Memory B cell (primary cell): Measurements from ENCODE around the gene ETNK1.
"Not testable (repeated sequence)": the region's sequence is repeated elsewhere in the genome, so short reads cannot be mapped to it uniquely, and the experiment has no call there.

Source experiments
- ATAC-seq: fragments of 150-1000 bp; cut with Tn5 transposase; 2 replicates; pipeline ENCODE4 v1.10.0; 2021; ENCODE audit warnings: low read depth, mild to moderate bottlenecking, moderate library complexity
- DNase-seq, 2 donors: peaks; one replicate each; pipeline ENCODE4 v3.0.0; 2022; ENCODE audit warnings: low spot score in 2 of 2
- H3K27ac Mint-ChIP-seq: one replicate; pipeline ENCODE4 v1.8.0; 2022; ENCODE audit warnings: mild to moderate bottlenecking, moderate library complexity, mixed read lengths
- H3K27me3 Mint-ChIP-seq: one replicate; pipeline ENCODE4 v1.8.0; 2022; ENCODE audit warnings: mixed read lengths
- H3K36me3 Mint-ChIP-seq: one replicate; pipeline ENCODE4 v1.8.0; 2022; ENCODE audit warnings: mild to moderate bottlenecking, mixed read lengths
- H3K4me1 Mint-ChIP-seq: one replicate; pipeline ENCODE4 v1.8.0; 2022; ENCODE audit warnings: mixed read lengths
- H3K4me3 Mint-ChIP-seq: one replicate; pipeline ENCODE4 v1.8.0; 2022; ENCODE audit warnings: mild to moderate bottlenecking, moderate library complexity, mixed read lengths
- H3K9me3 Mint-ChIP-seq: one replicate; pipeline ENCODE4 v1.8.0; 2022; ENCODE audit warnings: mixed read lengths

The ETNK1 gene

GRCh38 chr12:22624870-22625761, at the start of gene ETNK1:
Gene ETNK1 (plus strand): TSS chr12:22625171. CDS start chr12:22625431, 260 bp downstream.
- Mint-ChIP-seq H3K4me1 (peaks cover 23% of the 10 kb centered on the region), H3K9me3 (no peaks in the 10 kb centered on the region), H3K4me3 (peak within 1 kb of the TSS; percentile 92), H3K36me3 (peaks cover under 1% of the 10 kb centered on the region), H3K27ac (peak within 1 kb of the TSS; percentile 97), H3K27me3 (peaks cover 1% of the 10 kb centered on the region)
- peak; percentile 76 to 87 for DNase-seq
- peak; percentile 96 for ATAC-seq

GRCh38 chr12:22576065-22576464, 48.9 kb upstream of the ETNK1 start:
- H3K36me3 Mint-ChIP-seq: no peaks in the 10 kb centered on the region
- no peaks in the 10 kb centered on the region for H3K27me3 Mint-ChIP-seq
- DNase-seq (no peak), ATAC-seq (no peak)
- no peak overlapping the region for H3K27ac Mint-ChIP-seq
- H3K9me3 Mint-ChIP-seq: peaks cover 1% of the 10 kb centered on the region
- H3K4me1 Mint-ChIP-seq: no peaks in the 10 kb centered on the region
- H3K4me3 Mint-ChIP-seq: no peak overlapping the region

GRCh38 chr12:22576473-22576872, 48.5 kb upstream of the ETNK1 start:
- H3K27me3 Mint-ChIP-seq: no peaks in the 10 kb centered on the region
- H3K36me3 Mint-ChIP-seq: no peaks in the 10 kb centered on the region
- no peak overlapping the region for H3K27ac Mint-ChIP-seq

GRCh38 chr12:22577667-22578066, 47.3 kb upstream of the ETNK1 start:
- ATAC-seq (no peak), DNase-seq (no peak)
- Mint-ChIP-seq H3K27me3 (no peaks in the 10 kb centered on the region), H3K4me1 (no peaks in the 10 kb centered on the region), H3K27ac (no peak overlapping the region), H3K36me3 (no peaks in the 10 kb centered on the region), H3K9me3 (peaks cover 1% of the 10 kb centered on the region), H3K4me3 (no peak overlapping the region)

More at GRCh38 chr12:22576473-22576872, 48.5 kb upstream of the ETNK1 start:
- peaks cover 1% of the 10 kb centered on the region for H3K9me3 Mint-ChIP-seq
- DNase-seq: no peak
- H3K4me1 Mint-ChIP-seq: no peaks in the 10 kb centered on the region
- no peak overlapping the region for H3K4me3 Mint-ChIP-seq
- ATAC-seq: no peak

GRCh38 chr12:22578328-22578727, 46.6 kb upstream of the ETNK1 start:
- H3K36me3 Mint-ChIP-seq: no peaks in the 10 kb centered on the region
- no peak overlapping the region for H3K27ac Mint-ChIP-seq

GRCh38 chr12:22588817-22589216, 36.2 kb upstream of the ETNK1 start:
- H3K9me3 Mint-ChIP-seq: no peaks in the 10 kb centered on the region
- ATAC-seq (peak; percentile 26), DNase-seq (no peak)
- no peaks in the 10 kb centered on the region for H3K36me3 Mint-ChIP-seq
- no peaks in the 10 kb centered on the region for H3K4me1 Mint-ChIP-seq
- H3K27me3 Mint-ChIP-seq: no peaks in the 10 kb centered on the region
- no peak overlapping the region for H3K4me3 Mint-ChIP-seq
- H3K27ac Mint-ChIP-seq: no peak overlapping the region

More at GRCh38 chr12:22578328-22578727, 46.6 kb upstream of the ETNK1 start:
- DNase-seq: no peak
- Mint-ChIP-seq H3K4me1 (no peaks in the 10 kb centered on the region), H3K4me3 (no peak overlapping the region), H3K9me3 (peaks cover 1% of the 10 kb centered on the region), H3K27me3 (no peaks in the 10 kb centered on the region)
- ATAC-seq: no peak

GRCh38 chr12:22593864-22594263, 31.1 kb upstream of the ETNK1 start:
- H3K9me3 Mint-ChIP-seq: no peaks in the 10 kb centered on the region

GRCh38 chr12:22597539-22597938, 27.4 kb upstream of the ETNK1 start:
- H3K4me1 Mint-ChIP-seq, H3K27ac Mint-ChIP-seq, H3K36me3 Mint-ChIP-seq, H3K4me3 Mint-ChIP-seq, DNase-seq, H3K9me3 Mint-ChIP-seq, H3K27me3 Mint-ChIP-seq, ATAC-seq: not testable (repeated sequence)

More at GRCh38 chr12:22593864-22594263, 31.1 kb upstream of the ETNK1 start:
- Mint-ChIP-seq H3K4me3 (no peak overlapping the region), H3K27me3 (no peaks in the 10 kb centered on the region), H3K27ac (no peak overlapping the region), H3K4me1 (no peaks in the 10 kb centered on the region), H3K36me3 (no peaks in the 10 kb centered on the region)
- ATAC-seq (no peak), DNase-seq (no peak)

- Mint-ChIP-seq H3K36me3 (peaks cover 2% of the 10 kb centered on the region), H3K4me1 (no peaks in the 10 kb centered on the region), H3K4me3 (no peak overlapping the region), H3K27ac (no peak overlapping the region), H3K9me3 (peaks cover 4% of the 10 kb centered on the region), H3K27me3 (no peaks in the 10 kb centered on the region)
- ATAC-seq: no peak
- no peak for DNase-seq
Measured at GRCh38 chr12:22598141-22598762, 26.7 kb upstream of the ETNK1 start.

GRCh38 chr12:22598763-22599161, 26.2 kb upstream of the ETNK1 start:
- Mint-ChIP-seq H3K36me3 (peaks cover 2% of the 10 kb centered on the region), H3K9me3 (peaks cover 4% of the 10 kb centered on the region), H3K27ac (no peak overlapping the region), H3K4me1 (no peaks in the 10 kb centered on the region), H3K4me3 (no peak overlapping the region), H3K27me3 (no peaks in the 10 kb centered on the region)
- DNase-seq (no peak), ATAC-seq (no peak)

- Mint-ChIP-seq H3K36me3 (peaks cover 2% of the 10 kb centered on the region), H3K9me3 (peaks cover 4% of the 10 kb centered on the region), H3K27ac (no peak overlapping the region), H3K27me3 (no peaks in the 10 kb centered on the region), H3K4me1 (no peaks in the 10 kb centered on the region), H3K4me3 (no peak overlapping the region)
- ATAC-seq: no peak
- no peak for DNase-seq
Measured at GRCh38 chr12:22600181-22600580, 24.8 kb upstream of the ETNK1 start.

- Mint-ChIP-seq H3K27ac (no peak overlapping the region), H3K4me3 (no peak overlapping the region)
Measured at GRCh38 chr12:22609501-22609900, 15.5 kb upstream of the ETNK1 start.

GRCh38 chr12:22610131-22610530, 14.8 kb upstream of the ETNK1 start:
- ATAC-seq: no peak
- peaks cover 2% of the 10 kb centered on the region for H3K27me3 Mint-ChIP-seq
- H3K4me3 Mint-ChIP-seq: no peak overlapping the region
- peaks cover 8% of the 10 kb centered on the region for H3K9me3 Mint-ChIP-seq
- H3K27ac Mint-ChIP-seq: no peak overlapping the region
- H3K4me1 Mint-ChIP-seq: no peaks in the 10 kb centered on the region
- no peak for DNase-seq
- peaks cover 1% of the 10 kb centered on the region for H3K36me3 Mint-ChIP-seq

More at GRCh38 chr12:22609501-22609900, 15.5 kb upstream of the ETNK1 start:
- DNase-seq (no peak), ATAC-seq (no peak)
- Mint-ChIP-seq H3K36me3 (no peaks in the 10 kb centered on the region), H3K4me1 (no peaks in the 10 kb centered on the region), H3K9me3 (peaks cover 8% of the 10 kb centered on the region), H3K27me3 (peaks cover 2% of the 10 kb centered on the region)

GRCh38 chr12:22612822-22613221, 12.1 kb upstream of the ETNK1 start:
- not testable (repeated sequence) for H3K4me1 Mint-ChIP-seq, H3K9me3 Mint-ChIP-seq, DNase-seq

More at GRCh38 chr12:22612822-22613221, 12.1 kb upstream of the ETNK1 start:
- H3K4me3 Mint-ChIP-seq, H3K27me3 Mint-ChIP-seq, H3K36me3 Mint-ChIP-seq, H3K27ac Mint-ChIP-seq, ATAC-seq: not testable (repeated sequence)
